Measurements from ENCODE around the gene CDH4. TPM values are rescaled to one million over a fixed set of nuclear protein-coding genes. Genes with fewer than 3 reads are reported as not detected.

Gene CDH4
- total and polyA plus RNA-seq, 2 of the 13 experiments (the other 11 are each of a cell fraction or from before 2014, with no cell fraction given) = not detected

- TF ChIP-seq ETS1 (CRISPR knock-in tag; IDR thresholded peaks at IDR 0.05) (no peak), IKZF1 (IDR thresholded peaks at IDR 0.05) (0 out of 2 replicates have a peak, but pooled peaks have one; percentile 29), ZNF354B (CRISPR knock-in tag; IDR thresholded peaks at IDR 0.05) (no peak), TCF7L2 (IDR thresholded peaks at IDR 0.05; ENCODE audit: low read depth, low read length) (no peak), NR2F2 (IDR thresholded peaks at IDR 0.05; ENCODE audit: borderline replicate concordance, low read depth) (no peak), SATB2 (CRISPR knock-in tag; IDR thresholded peaks at IDR 0.05) (no peak), ZNF589 (CRISPR knock-in tag; conservative IDR thresholded peaks at IDR 0.05) (no peak)
Observed at GRCh38 chr20:61726979-61727378, 474.9 kb downstream of the CDH4 start (continued).

- Histone ChIP-seq H3K27ac (ENCODE audit: extremely low read length, insufficient read depth, low read length) (no peak overlapping the region), H3K4me1 (ENCODE audit: insufficient read depth, low read length) (peaks cover 12% of the 10 kb centered on the region; the same call in 1 of the 2 replicates), H3K36me3 (replicated peaks in 1 of 2; ENCODE audit: control insufficient read depth in 1 of 2, insufficient read depth in 2 of 2, low read length in 2 of 2) (no peaks in the 10 kb centered on the region), H3K9me3 (ENCODE audit: low read length) (peaks cover 8% of the 10 kb centered on the region; the same call in 1 of the 2 replicates), H3K79me2 (ENCODE audit: insufficient read depth, low read length) (no peaks in the 10 kb centered on the region), H2AFZ (ENCODE audit: low read length) (no peak overlapping the region), H3K27me3 (ENCODE audit: control insufficient read depth in 1 of 2, insufficient read depth in 2 of 2, low read length in 2 of 2) (peaks cover 9 to 46% of the 10 kb centered on the region in 2 experiments; a peak in 4 of 5 replicates), H4K20me1 (ENCODE audit: insufficient read depth, low read length) (no peaks in the 10 kb centered on the region; the same call in 1 of the 2 replicates), H3K4me3 (replicated peaks in 1 of 3; ENCODE audit: insufficient read depth in 1 of 3, low read depth in 2 of 3, low read length in 3 of 3) (no peak overlapping the region), H3K4me2 (ENCODE audit: low read depth, low read length) (no peak overlapping the region), H3K9ac (ENCODE audit: insufficient read depth, low read depth, low read length) (no peak overlapping the region)
- WGBS (ENCODE audit: low lambda C conversion rate) = 0% methylated on average over 2 of the region's 2 CpGs
- ChIA-PET POLR2A (no interaction called here), CTCF (ENCODE audit: low intra/inter-chr PET ratio, low total read pairs) (no interaction called here)
- DNase-seq (ENCODE audit: low spot score) (no peak), FAIRE-seq (no peak), ATAC-seq (no peak)
- intact Hi-C loops (cut with micrococcal nuclease; ENCODE audit: unreplicated experiment) (no loop called here), in situ Hi-C loops (cut with HindIII; ENCODE audit: extremely low pct_ligation_motif_present, low pct_unique_long_range_greater_than_20kb) (no loop called here)
- no TSS peak for BruUV-seq (replicated peaks)
- TF ChIP-seq ZMYM4 (CRISPR knock-in tag; IDR thresholded peaks at IDR 0.05) (no peak), ZBTB8A (CRISPR knock-in tag; IDR thresholded peaks at IDR 0.05; ENCODE audit: borderline replicate concordance, low read depth) (no peak), AHR (CRISPR knock-in tag; IDR thresholded peaks at IDR 0.05) (no peak), PAF1 (CRISPR knock-in tag; IDR thresholded peaks at IDR 0.05) (no peak), ARHGAP35 (CRISPR knock-in tag; IDR thresholded peaks at IDR 0.05; ENCODE audit: borderline replicate concordance) (no peak), HOMEZ (CRISPR knock-in tag; IDR thresholded peaks at IDR 0.05; ENCODE audit: low read depth) (no peak), CEBPZ (IDR thresholded peaks at IDR 0.05; ENCODE audit: low read length) (no peak), ELF1 (CRISPR knock-in tag; IDR thresholded peaks at IDR 0.05) (no peak), ZNF18 (CRISPR knock-in tag; IDR thresholded peaks at IDR 0.05; ENCODE audit: insufficient replicate concordance) (no peak), RXRA (CRISPR knock-in tag; IDR thresholded peaks at IDR 0.05) (no peak), ARNT2 (CRISPR knock-in tag; IDR thresholded peaks at IDR 0.05; ENCODE audit: low read depth) (no peak)
Observed at GRCh38 chr20:61727761-61728160, 475.7 kb downstream of the CDH4 start.

All from HepG2 (cell line).